Epithelial cell of prostate (primary cell): ENCODE results near the gene ATP5F1E.
A peak's percentile ranks its signal among the peaks of the same experiment; 100 is the strongest.
"Not testable (repeated sequence)": the region's sequence is repeated elsewhere in the genome, so short reads cannot be mapped to it uniquely, and the experiment has no call there.

ENCODE experiments used
- DNase-seq: peaks from one replicate; pipeline ENCODE4 v3.0.0-alpha.2; 2011; ENCODE audit warnings: low read depth, low spot score
- H3K27ac ChIP-seq: fragments of 450-650 bp; 2 replicates; pipeline ENCODE4 v1.5.1; 2017; ENCODE audit warnings: mild to moderate bottlenecking

The ATP5F1E gene

GRCh38 chr20:59044295-59044694 lies 12.2 kb upstream of the ATP5F1E start:
- no peak for DNase-seq
- H3K27ac ChIP-seq, result peak overlapping the region; percentile 87

GRCh38 chr20:59043698-59044097 lies 11.6 kb upstream of the ATP5F1E start:
- H3K27ac ChIP-seq, result peak overlapping the region; percentile 87
- DNase-seq, result peak; percentile 69

GRCh38 chr20:59042796-59043631 lies 10.9 kb upstream of the ATP5F1E start:
- DNase-seq, result peak; percentile 53
- peak overlapping the region; percentile 87 for H3K27ac ChIP-seq

GRCh38 chr20:59042151-59042795 lies 10.1 kb upstream of the ATP5F1E start, which contains the start of gene PRELID3B:
Gene PRELID3B, minus strand, starts transcription at chr20:59042786. Its CDS starts 56 bp downstream, at chr20:59042730.
- peak within 1 kb of the TSS; percentile 87 for H3K27ac ChIP-seq
- DNase-seq, result no peak

GRCh38 chr20:59041487-59041886 lies 9.4 kb upstream of the ATP5F1E start:
- not testable (repeated sequence) for DNase-seq
- H3K27ac ChIP-seq, result peak overlapping the region; percentile 87

- peak overlapping the region; percentile 87 for H3K27ac ChIP-seq
- DNase-seq, result no peak
Observed at GRCh38 chr20:59040667-59041066, 8.5 kb upstream of the ATP5F1E start.

- DNase-seq, result no peak
- H3K27ac ChIP-seq, result peak overlapping the region; percentile 87
Observed at GRCh38 chr20:59039233-59039632, 7.1 kb upstream of the ATP5F1E start.

- H3K27ac ChIP-seq, result no peak overlapping the region
- no peak for DNase-seq
Observed at GRCh38 chr20:59037386-59037785, 5.3 kb upstream of the ATP5F1E start.

- no peak for DNase-seq
- H3K27ac ChIP-seq, result peak overlapping the region; percentile 3
Observed at GRCh38 chr20:59035381-59035780, 3.2 kb upstream of the ATP5F1E start.

- DNase-seq, result no peak
- H3K27ac ChIP-seq, result peak overlapping the region; percentile 79
Observed at GRCh38 chr20:59033616-59034165, 1.6 kb upstream of the ATP5F1E start.

GRCh38 chr20:59033093-59033492 lies 958 bp upstream of the ATP5F1E start:
- H3K27ac ChIP-seq, result peak overlapping the region; percentile 79

GRCh38 chr20:59032713-59033059 lies 551 bp upstream of the ATP5F1E start:
- H3K27ac ChIP-seq, result peak overlapping the region; percentile 79
- no peak for DNase-seq

More at GRCh38 chr20:59033093-59033492, 958 bp upstream of the ATP5F1E start:
- DNase-seq, result no peak

GRCh38 chr20:59031564-59032022 lies 542 bp downstream of the ATP5F1E start:
- no peak for DNase-seq
- H3K27ac ChIP-seq, result peak overlapping the region; percentile 79

GRCh38 chr20:59030911-59031563 lies 1.1 kb downstream of the ATP5F1E start:
- DNase-seq, result no peak
- peak overlapping the region; percentile 79 for H3K27ac ChIP-seq

- H3K27ac ChIP-seq, result peak overlapping the region; percentile 22
- DNase-seq, result no peak
Observed at GRCh38 chr20:59028812-59029211, 3.3 kb downstream of the ATP5F1E start.

- no peak overlapping the region for H3K27ac ChIP-seq
- no peak for DNase-seq
Observed at GRCh38 chr20:59027741-59028320, 4.3 kb downstream of the ATP5F1E start.

GRCh38 chr20:59026904-59027740 lies 5.0 kb downstream of the ATP5F1E start:
- no peak for DNase-seq
- H3K27ac ChIP-seq, result no peak overlapping the region

GRCh38 chr20:59025511-59025910 lies 6.6 kb downstream of the ATP5F1E start:
- H3K27ac ChIP-seq, result no peak overlapping the region
- no peak for DNase-seq

GRCh38 chr20:59025086-59025485 lies 7.0 kb downstream of the ATP5F1E start:
- no peak for DNase-seq
- H3K27ac ChIP-seq, result no peak overlapping the region
